GM18951 (cell line): ENCODE results near the gene PTPN22.

Source experiments
- POLR2A ChIP-seq: IDR thresholded peaks from 4 replicates; pipeline ENCODE4 v1.6.1; 2011; ENCODE audit warnings: mild to moderate bottlenecking; ENCODE audit not compliant: insufficient read length, insufficient read depth; ENCODE audit errors: extremely low read depth
- in situ Hi-C: fragments of 300-500 bp; cut with MboI; formaldehyde crosslinking; loops from one replicate; pipeline ENCODE4 v1.12.0; 2022; ENCODE audit warnings: low sequenced_read_pairs, mixed read lengths, inconsistent platforms; ENCODE audit not compliant: unreplicated experiment

PTPN22 gene

GRCh38 chr1:113898241-113898814, 26.8 kb upstream of the PTPN22 start:
- no peak for TF ChIP-seq POLR2A
- in situ Hi-C loops: no loop called here

GRCh38 chr1:113895961-113896360, 24.4 kb upstream of the PTPN22 start:
- no peak for TF ChIP-seq POLR2A
- in situ Hi-C loops: no loop called here

DNA sequence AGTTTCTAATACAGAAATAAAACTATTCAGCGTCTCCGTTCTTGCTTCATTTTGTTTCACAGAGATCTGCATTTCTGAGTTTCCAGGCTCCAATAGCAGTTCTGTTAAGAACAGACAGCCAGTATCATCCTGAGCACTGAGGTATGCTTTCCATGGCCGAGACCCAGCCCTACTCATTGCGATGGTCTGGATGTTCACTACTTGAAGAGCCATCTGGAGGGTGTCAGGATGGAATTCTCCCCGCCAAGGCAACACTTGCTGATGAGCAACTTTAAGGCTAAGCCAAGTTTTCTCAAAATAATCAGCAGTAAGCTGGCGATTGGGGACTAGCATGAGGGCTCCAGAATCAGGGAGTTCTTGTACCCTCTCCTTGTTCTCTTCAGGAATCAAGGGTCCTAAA, 23.6 kb upstream of the PTPN22 start:
- in situ Hi-C loops: no loop called here
- TF ChIP-seq POLR2A: no peak

GRCh38 chr1:113893267-113893666, 21.8 kb upstream of the PTPN22 start:
- TF ChIP-seq POLR2A: no peak
- in situ Hi-C loops: no loop called here

GRCh38 chr1:113891631-113892220, 20.2 kb upstream of the PTPN22 start:
- in situ Hi-C loops: no loop called here
- TF ChIP-seq POLR2A: no peak

GRCh38 chr1:113890816-113891215, 19.3 kb upstream of the PTPN22 start:
- TF ChIP-seq POLR2A: no peak
- in situ Hi-C loops: no loop called here

- in situ Hi-C loops: no loop called here
- TF ChIP-seq POLR2A: no peak
Observed at GRCh38 chr1:113887402-113888175, 16.1 kb upstream of the PTPN22 start, which contains the start of gene BCL2L15. Gene BCL2L15, minus strand, starts transcription at chr1:113887581. Its CDS starts 206 bp downstream, at chr1:113887375.

DNA sequence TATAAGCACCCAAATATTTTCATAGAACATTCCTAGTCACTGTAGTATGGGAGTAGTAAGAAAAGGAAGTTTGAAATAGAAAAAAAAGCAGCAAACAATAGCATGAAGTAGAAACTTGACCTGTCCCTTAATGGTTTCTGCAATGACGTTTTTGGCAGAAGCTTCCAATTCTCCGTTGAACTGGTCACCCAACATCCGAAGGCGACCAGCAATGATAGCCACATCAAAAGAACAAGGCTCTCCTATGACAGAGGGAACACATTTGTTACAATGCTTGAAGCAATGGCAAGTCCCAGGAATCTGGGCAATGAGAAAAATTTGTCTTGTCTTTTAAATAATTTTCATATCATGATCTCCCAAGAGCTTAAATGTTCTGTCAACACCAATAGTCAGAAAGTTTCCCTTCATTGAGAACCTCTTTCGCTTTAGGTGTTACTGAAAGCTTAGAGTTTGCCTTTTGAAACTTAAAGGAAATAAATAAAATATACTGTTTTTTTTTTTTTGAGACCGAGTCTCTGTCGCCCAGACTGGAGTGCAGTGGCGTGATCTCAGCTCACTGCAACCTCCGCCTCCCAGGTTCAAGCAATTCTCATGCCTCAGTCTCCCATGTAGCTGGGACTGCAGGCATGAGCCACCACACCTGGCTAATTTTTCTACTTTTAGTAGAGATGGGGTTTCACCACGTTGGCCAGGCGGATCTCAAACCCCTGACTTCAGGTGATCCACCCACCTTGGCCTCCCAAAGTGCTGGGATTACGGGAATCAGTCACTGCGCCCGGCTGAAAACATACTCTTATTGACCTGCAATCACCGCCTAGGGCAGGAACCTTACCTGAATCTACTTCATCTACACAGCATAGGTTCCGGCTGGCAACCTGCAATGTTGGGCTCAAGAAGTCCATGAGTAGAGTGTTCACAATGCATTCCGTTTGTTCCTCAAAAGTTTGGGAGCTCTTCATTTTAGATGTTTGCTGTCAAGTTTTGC, 15.2 kb upstream of the PTPN22 start:
- in situ Hi-C loops: no loop called here

GRCh38 chr1:113881661-113882060, 10.1 kb upstream of the PTPN22 start:
- in situ Hi-C loops: no loop called here
- TF ChIP-seq POLR2A: no peak

More for the DNA sequence above, 15.2 kb upstream of the PTPN22 start:
- no peak for TF ChIP-seq POLR2A

DNA sequence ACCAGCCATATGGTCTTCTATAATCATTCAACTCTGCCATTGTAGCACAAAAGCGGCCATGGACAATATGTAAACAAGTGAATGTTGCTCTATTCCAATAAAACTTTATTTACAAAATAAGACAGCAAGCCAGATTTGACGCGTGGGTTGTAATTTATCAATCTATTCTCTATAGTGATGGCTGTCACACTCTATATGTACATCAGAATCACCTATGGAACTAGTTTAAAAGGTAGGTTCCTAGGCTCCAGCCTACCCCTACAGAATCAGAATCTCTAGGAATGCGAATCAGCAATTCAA, 8.2 kb upstream of the PTPN22 start:
- no peak for TF ChIP-seq POLR2A
- in situ Hi-C loops: no loop called here

DNA sequence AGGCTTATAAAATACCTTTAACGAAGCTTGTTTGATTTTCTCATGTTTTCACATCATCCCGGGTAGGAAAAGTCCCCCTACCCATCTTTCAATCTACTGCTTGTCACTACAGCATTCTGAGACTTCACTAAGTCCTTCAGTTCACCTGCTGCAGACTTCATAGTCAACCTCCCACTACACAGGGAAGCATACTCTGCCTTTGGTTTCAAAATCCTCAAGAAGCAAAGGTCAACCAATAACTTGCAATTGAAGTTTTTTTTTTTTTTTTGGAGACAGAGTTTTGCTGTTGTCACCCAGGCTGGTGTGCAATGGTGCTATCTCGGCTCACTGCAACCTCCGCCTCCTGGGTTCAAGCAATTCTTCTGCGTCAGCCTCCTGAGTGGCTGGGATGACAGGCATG, 4.7 kb upstream of the PTPN22 start:
- no peak for TF ChIP-seq POLR2A

DNA sequence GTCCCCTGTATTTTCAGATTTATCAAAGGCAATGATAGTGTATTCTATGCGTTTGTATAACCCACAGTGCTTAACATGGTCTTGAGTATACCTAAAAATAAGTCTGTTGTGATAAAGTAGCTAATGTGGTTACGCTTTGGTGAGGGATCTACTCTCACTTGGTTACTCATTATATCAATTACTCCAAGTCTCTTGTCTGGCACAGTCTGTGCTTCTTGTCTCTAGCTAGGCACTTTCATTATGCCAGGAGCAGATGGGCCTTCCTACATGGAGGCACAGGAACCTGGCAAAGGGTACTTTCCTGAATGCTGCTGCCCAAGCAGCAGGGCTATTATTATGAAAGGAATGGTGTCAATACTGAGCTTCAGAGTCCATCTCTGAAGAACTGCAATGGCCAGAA, 4.2 kb upstream of the PTPN22 start:
- no peak for TF ChIP-seq POLR2A
- in situ Hi-C loops: no loop called here

More for the DNA sequence above, 4.7 kb upstream of the PTPN22 start:
- in situ Hi-C loops: no loop called here
